Measurements from ENCODE around the gene CARD19. TPM values are rescaled to one million over a fixed set of nuclear protein-coding genes. Genes with fewer than 3 reads are reported as not detected.

CARD19 gene
- total RNA-seq, 4 donors from 2014 or later, result 53.4 to 93.6 (median 60.7) TPM

DNA sequence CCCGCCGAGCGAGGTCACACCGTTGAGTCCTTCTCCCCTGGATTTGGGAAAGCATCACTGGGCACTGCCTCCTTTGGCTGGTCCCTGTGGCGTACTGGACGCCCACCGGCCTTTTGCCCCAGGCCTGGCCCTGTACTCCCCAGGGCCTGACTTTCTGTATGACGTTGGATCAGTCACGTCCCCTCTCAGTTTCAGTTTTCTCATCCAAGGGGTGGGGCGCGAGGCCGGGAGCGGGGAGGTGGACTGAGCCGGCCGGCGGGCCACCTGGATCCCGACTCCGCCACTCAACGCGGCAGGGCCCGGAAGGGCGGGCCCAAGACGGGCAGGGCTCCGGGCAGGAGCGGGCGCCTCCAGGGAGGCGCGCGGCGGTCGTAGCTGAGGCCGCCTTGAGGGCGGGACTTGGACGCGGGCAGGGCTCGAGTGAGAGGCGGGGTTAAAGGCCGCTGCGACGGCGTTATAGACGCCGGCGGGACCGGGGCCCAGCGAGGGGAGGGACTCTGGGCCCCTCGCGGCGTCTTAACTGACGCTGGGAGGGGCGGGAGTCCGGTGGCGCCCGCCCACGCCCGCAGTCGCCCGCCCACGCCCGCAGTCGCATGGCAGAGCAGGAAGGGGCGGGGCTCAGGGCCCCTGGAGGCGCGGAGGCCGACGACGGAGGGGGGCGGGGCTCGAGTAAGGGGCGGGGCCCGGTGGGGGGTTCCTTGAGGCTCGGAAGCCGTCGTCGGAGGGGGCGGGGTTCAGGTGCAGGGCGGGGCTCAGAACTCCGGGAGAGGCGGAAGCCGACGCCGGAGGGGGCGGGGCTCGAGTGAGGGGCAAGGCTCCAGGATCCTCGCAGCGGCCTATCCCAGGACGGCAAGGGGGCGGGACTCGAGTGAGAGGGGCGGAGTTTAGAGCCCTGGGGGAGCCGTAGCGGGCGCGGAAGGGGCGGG is 549 bp upstream of the CARD19 start:
- H3K27ac ChIP-seq, result peak overlapping the region; percentile 94 to 98 (median 96)
- no peaks in the 10 kb centered on the region for H3K27me3 ChIP-seq
- peak; percentile 99 for DNase-seq (ENCODE audit: low spot score in 2 of 2)
- peaks cover 0 to 78% (median 53%) of the 10 kb centered on the region in 4 donors for H3K4me1 ChIP-seq
- TF ChIP-seq EP300 (IDR thresholded peaks at IDR 0.05) (peak in 1 of 2 donors; percentile 82), POLR2A (IDR thresholded peaks at IDR 0.05) (peak; percentile 71 to 90), CTCF (IDR thresholded peaks at IDR 0.05) (peak in 2 of 5 experiments; percentile 28 to 34)
- 4 to 9% methylated on average over 42 to 49 of the region's 95 CpGs for WGBS, 2 donors
- H3K4me3 ChIP-seq, result peak overlapping the region; percentile 29 to 100 (median 70)
- H3K36me3 ChIP-seq, result no peaks in the 10 kb centered on the region
- peaks cover 0 to 11% (median 0%) of the 10 kb centered on the region in 4 donors for H3K9me3 ChIP-seq

DNA sequence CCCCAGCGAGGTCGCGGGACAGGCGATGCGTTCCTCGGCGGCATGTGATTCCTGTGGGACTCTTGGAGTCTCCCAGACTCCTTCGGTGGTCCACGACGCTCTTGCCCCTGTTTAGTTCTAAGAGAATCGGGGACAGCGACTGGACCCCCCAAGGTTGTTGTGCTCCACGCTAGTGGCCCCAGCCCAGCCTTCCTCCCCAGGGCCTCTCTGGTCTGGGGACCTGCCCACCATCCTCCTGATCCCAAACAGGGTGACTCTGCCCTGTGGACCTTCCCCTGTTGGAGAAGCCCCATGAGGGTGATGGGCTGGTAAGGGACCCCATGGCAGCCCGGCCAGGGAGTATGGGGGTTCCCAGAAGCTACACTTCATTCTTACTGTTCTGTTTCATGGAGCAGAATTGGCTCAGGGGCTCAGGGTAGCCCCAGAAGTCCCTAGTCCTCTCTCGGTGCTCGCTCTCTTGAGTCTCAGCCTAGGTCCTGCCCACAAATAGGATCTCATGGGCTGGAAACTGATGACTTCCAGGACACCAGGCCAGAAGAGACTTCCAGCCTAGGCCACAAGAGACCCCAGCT is 880 bp downstream of the CARD19 start:
- Histone ChIP-seq H3K9me3 (peaks cover 0 to under 1% (median 0%) of the 10 kb centered on the region in 4 donors), H3K27me3 (no peaks in the 10 kb centered on the region), H3K36me3 (no peaks in the 10 kb centered on the region), H3K4me3 (peak overlapping the region; percentile 58 to 100 (median 84)), H3K4me1 (peaks cover 0 to 72% (median 53%) of the 10 kb centered on the region in 4 donors), H3K27ac (peak overlapping the region; percentile 71 to 98 (median 96))
- TF ChIP-seq POLR2A (IDR thresholded peaks at IDR 0.05) (no peak), CTCF (IDR thresholded peaks at IDR 0.05) (no peak), EP300 (IDR thresholded peaks at IDR 0.05) (no peak)
- no peak for DNase-seq (ENCODE audit: low spot score in 2 of 2)
- 6 to 11% methylated on average over 11 to 16 of the region's 16 CpGs for WGBS, 2 donors

- peak overlapping the region; percentile 71 to 98 (median 96) for H3K27ac ChIP-seq
- H3K36me3 ChIP-seq, result no peaks in the 10 kb centered on the region
- 36 to 64% methylated on average over 8 to 11 of the region's 11 CpGs for WGBS, 2 donors
- H3K4me3 ChIP-seq, result peak overlapping the region in 3 of 4 donors; percentile 81 to 100 (median 87)
- TF ChIP-seq CTCF (IDR thresholded peaks at IDR 0.05) (no peak), EP300 (IDR thresholded peaks at IDR 0.05) (peak in 1 of 2 donors; percentile 21), POLR2A (IDR thresholded peaks at IDR 0.05) (no peak)
- no peak for DNase-seq (ENCODE audit: low spot score in 2 of 2)
- H3K4me1 ChIP-seq, result peaks cover 0 to 65% (median 52%) of the 10 kb centered on the region in 4 donors
- no peaks in the 10 kb centered on the region for H3K9me3 ChIP-seq
- no peaks in the 10 kb centered on the region for H3K27me3 ChIP-seq
Measured at GRCh38 chr9:93097511-93098201, 1.6 kb downstream of the CARD19 start.

DNA sequence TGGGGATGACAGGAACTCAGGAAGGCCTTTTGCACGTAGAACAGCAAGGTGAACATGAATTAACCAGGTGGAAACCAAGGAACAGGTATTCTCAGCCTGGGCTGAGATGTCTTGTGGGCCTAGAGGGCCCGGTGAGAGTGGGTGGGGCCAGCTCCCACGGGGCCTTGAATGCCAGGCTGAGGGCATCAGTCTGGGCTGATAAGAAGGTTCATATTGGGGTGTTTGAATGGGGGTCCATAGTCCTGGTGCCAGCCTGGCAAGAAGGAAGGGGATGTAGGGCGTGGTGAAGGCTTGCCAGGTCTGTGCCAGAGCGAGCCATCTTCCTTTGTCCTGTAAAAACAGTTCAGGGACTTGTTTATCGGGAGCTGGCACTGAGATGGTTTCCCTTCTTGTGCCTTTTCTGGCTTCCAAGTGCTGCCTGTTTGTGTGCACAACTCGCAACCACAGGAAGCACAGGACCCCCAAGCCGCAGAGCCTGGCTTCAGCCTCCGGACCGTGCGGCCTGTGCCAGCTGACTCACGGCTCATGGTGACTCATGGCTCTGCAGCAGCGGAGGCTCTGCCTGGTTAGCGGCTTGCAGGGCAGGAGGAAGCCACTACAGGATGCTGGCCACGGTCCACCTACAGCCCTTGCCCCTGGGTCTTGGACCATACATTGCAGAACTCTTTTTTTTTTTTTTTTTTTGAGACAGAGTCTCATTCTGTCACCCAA is 2.4 kb downstream of the CARD19 start:
- peak; percentile 65 to 72 for DNase-seq (ENCODE audit: low spot score in 2 of 2)
- H3K4me3 ChIP-seq, result peak overlapping the region in 2 of 4 donors; percentile 87 to 100
- H3K9me3 ChIP-seq, result no peaks in the 10 kb centered on the region
- TF ChIP-seq EP300 (IDR thresholded peaks at IDR 0.05), result peak in 1 of 2 donors; percentile 84
- peak in 1 of 5 experiments; percentile 25 for TF ChIP-seq CTCF (IDR thresholded peaks at IDR 0.05)
- peak; percentile 15 to 28 for TF ChIP-seq POLR2A (IDR thresholded peaks at IDR 0.05)
- no peaks in the 10 kb centered on the region for H3K36me3 ChIP-seq
- 18 to 33% methylated on average over 14 to 15 of the region's 15 CpGs for WGBS, 2 donors
- H3K27me3 ChIP-seq, result no peaks in the 10 kb centered on the region
- H3K4me1 ChIP-seq, result peaks cover 0 to 58% (median 46%) of the 10 kb centered on the region in 4 donors
- H3K27ac ChIP-seq, result peak overlapping the region; percentile 71 to 98 (median 96)
